SH-SY5Y (cell line): ENCODE results near the gene KRTAP19-3.

Experiments
- GATA2 ChIP-seq: IDR thresholded peaks from 2 replicates; pipeline ENCODE4 v1.6.1; 2011; ENCODE audit warnings: mild to moderate bottlenecking, low read depth, low read length
- GATA3 ChIP-seq: IDR thresholded peaks from 2 replicates; pipeline ENCODE4 v1.6.1; 2011; ENCODE audit warnings: low read depth, mild to moderate bottlenecking, low read length, moderate library complexity

DNA sequence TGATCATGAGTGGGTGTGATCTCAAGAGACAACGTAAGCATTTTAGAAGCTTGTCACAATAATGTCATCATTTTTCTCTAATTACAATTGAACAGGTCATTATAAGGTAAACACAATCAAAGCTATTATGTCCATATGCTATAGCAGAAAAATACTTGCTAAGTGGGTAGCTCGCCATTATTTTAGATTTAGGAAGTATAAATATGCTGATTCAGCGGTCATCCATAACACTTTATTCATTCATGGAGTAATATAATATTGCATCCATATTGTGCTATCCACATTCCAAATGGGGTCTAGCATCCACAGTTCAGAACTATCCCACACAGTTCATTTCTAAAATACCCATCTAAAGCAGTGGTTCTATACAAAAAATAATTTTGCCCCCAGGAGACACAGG, 43.3 kb downstream of the KRTAP19-3 start:
- TF ChIP-seq GATA2 (no peak), GATA3 (no peak)
